ENCODE results near the gene SCAMP3. TPM values are rescaled to one million over a fixed set of nuclear protein-coding genes. Genes with fewer than 3 reads are reported as not detected.

The SCAMP3 gene
- total RNA-seq (2014; rRNA removed; shearing (Covaris generic)): 59.4 and 61.4 TPM in 2 replicates

DNA sequence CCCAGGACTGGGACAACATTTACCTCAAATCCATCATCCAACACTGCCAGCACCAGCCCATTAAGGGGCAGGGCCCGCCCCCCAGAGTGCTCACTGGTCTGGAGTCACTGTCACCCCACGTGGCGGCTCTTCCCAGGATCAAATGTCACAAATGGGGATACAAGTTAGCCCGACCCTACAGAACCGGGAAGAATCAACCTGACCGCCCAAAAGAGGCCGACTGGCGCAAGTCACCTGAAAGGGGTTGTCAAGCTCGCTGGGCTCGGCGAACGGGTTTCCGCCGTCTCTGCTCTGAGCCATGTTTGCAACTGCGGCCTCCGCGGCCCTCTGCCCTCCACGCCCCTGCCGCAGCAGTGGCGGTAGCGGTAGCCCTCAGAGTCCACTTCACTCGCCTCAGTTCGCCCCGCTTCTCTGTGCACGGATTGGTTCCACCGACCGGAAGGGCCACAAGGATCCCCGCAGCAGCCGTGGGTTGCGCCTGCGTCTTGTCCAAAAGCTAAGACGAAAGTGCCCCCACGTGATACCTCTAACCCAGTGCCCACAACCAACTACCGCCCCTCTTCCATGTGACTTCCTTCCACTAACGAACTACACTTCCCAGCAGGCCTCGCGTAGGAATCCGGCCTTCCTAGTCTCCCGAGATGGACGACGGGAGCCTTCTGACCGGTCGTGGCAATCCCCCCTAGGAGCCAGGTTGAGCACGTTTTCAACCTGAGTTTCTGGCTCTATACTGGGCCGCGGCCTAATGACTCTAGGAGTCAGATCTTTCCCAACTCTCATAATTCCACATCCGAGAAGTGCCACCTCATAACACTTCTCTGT is at the start of gene SCAMP3:
TSS of gene SCAMP3 (minus strand) at position 509 of the 822 bp plus-strand sequence. CDS start at position 300, 209 bp downstream.
- Histone ChIP-seq H3K36me3 (replicated peaks; ENCODE audit: control insufficient read depth, insufficient read depth, low read length) (peaks cover 30% of the 10 kb centered on the region), H3K27me3 (ENCODE audit: control insufficient read depth, insufficient read depth, low read length) (no peaks in the 10 kb centered on the region), H3K4me3 (ENCODE audit: insufficient read depth, low read depth, low read length) (peak within 1 kb of the TSS; percentile 91)
- DNase-seq: peak; percentile 98

DNA sequence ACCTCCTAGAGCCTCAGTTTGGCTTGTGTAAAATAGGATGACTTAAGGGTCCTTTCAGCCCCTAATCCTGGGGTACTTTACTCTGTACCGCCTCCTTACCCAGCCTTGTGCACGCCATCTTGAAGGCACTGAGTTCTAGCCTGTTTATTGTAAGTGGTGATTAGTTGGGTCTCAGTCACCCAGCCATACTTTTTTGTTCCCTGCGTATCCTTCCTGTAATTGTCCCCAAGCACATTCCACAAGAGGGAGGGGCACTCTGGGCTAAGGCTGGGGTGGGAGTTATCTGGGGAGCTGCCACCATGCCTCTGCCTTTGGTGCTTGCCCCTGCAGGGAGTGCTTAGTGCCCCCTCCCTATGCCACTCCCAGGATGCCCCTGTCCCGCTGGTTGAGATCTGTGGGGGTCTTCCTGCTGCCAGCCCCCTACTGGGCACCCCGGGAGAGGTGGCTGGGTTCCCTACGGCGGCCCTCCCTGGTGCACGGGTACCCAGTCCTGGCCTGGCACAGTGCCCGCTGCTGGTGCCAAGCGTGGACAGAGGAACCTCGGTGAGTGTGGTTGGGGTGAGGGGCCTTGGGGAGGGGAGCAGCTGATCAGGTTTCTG is 47.4 kb upstream of the SCAMP3 start:
- Histone ChIP-seq H3K36me3 (replicated peaks; ENCODE audit: control insufficient read depth, insufficient read depth, low read length) (peaks cover 16% of the 10 kb centered on the region), H3K27me3 (ENCODE audit: control insufficient read depth, insufficient read depth, low read length) (no peaks in the 10 kb centered on the region), H3K4me3 (ENCODE audit: insufficient read depth, low read depth, low read length) (peak overlapping the region; percentile 90)
- no peak for DNase-seq

DNA sequence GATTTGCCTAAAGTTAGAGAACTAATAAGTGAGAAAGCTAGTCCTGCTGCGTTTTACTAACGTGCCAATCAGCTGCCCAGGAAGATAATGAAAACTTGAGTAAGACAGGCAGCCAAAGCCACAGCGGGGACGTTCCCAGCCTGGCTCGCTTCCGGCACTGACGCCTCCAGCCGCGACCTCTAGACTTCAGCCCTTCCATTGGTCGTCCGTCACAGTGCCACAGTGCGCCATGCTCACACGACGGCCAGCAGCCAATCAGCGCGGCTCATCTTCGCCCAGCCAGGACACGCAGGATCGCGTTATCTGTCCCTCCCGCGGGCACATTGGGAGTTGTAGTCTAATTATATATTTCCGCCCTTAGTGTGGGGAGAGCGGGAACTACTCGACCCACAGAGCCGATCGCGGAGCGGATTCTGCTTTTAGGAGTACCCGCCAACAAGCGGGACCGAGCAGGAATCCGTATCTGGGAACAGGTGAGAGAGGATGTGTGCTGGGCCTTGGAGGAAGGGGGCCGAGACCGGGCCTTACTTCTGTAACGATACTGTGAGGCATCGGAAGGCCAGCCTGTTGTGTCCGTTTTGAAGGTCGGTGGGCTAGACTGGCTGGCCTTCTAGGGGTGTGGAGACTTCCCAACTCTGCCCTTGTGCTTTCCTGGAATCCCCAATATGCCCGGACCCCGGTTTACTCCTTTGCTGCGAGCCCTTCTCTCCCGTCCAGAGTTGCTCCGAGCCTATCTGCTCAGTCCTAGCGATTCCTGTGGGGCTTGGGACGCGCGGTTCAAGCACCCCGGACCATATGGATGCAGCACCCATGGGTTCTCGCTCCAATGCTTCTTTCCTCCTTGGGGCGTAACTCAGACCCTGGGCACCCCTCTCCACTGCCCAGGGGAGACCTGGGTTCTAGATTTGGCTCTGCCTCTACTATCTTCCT is 46.6 kb upstream of the SCAMP3 start, which contains the start of gene FDPS:
TSS of gene FDPS (plus strand) at position 374 of the 930 bp plus-strand sequence. CDS start 924 bp downstream, outside the sequence.
- Histone ChIP-seq H3K27me3 (ENCODE audit: control insufficient read depth, insufficient read depth, low read length) (no peaks in the 10 kb centered on the region), H3K36me3 (replicated peaks; ENCODE audit: control insufficient read depth, insufficient read depth, low read length) (peaks cover 14% of the 10 kb centered on the region), H3K4me3 (ENCODE audit: insufficient read depth, low read depth, low read length) (peak within 1 kb of the TSS; percentile 90)
- peak; percentile 96 for DNase-seq

DNA sequence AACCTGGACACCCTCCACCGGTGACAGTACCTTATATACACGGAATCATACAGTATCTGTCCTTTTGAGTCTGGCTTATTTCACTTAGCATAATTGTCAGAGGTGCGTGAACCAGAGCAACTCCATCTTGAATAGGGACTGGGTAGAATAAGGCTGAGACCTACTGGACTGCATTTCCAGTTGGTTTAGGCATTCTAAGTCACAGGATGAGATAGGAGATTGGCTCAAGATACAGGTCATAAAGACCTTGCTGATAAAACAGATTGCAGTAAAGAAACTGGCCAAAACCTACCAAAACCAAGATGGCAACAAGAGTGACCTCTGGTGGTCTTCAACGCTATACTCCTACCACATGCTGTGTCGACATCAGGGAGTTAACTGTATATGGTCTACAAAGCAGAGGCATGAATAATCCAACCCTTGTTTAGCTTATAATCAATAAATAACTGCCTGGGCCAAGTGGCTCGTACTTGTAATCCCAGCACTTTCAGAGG is 45.1 kb upstream of the SCAMP3 start:
- Histone ChIP-seq H3K36me3 (replicated peaks; ENCODE audit: control insufficient read depth, insufficient read depth, low read length) (peaks cover 6% of the 10 kb centered on the region), H3K27me3 (ENCODE audit: control insufficient read depth, insufficient read depth, low read length) (no peaks in the 10 kb centered on the region), H3K4me3 (ENCODE audit: insufficient read depth, low read depth, low read length) (no peak overlapping the region)
- DNase-seq: peak; percentile 65

DNA sequence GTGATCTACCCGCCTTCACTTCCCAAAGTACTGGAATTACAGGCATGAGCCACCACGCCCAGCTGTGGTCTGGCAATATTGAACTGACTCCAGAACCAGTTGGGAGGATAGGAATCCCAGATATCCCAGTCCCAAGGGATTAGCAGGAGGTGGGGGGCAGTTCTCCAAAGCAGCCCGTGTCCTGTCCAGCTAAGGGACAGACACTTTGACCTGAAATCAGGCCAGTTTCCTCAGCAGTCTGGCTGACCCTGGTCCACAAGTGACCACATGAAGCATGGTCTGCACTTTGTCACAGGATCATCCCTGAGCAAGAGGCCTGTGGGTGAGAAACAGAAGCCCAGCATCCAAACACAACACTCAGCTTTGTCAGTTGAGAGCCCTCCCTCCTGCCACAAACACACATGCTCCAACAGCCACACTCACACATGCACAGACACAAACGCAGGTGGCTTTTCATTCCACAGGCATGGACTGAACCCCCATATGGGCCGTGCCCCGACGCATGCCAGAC is 43.8 kb upstream of the SCAMP3 start:
- Histone ChIP-seq H3K27me3 (ENCODE audit: control insufficient read depth, insufficient read depth, low read length) (peaks cover 3% of the 10 kb centered on the region; the same call in 1 of the 2 replicates), H3K36me3 (replicated peaks; ENCODE audit: control insufficient read depth, insufficient read depth, low read length) (peaks cover 5% of the 10 kb centered on the region), H3K4me3 (ENCODE audit: insufficient read depth, low read depth, low read length) (no peak overlapping the region)
- no peak for DNase-seq

DNA sequence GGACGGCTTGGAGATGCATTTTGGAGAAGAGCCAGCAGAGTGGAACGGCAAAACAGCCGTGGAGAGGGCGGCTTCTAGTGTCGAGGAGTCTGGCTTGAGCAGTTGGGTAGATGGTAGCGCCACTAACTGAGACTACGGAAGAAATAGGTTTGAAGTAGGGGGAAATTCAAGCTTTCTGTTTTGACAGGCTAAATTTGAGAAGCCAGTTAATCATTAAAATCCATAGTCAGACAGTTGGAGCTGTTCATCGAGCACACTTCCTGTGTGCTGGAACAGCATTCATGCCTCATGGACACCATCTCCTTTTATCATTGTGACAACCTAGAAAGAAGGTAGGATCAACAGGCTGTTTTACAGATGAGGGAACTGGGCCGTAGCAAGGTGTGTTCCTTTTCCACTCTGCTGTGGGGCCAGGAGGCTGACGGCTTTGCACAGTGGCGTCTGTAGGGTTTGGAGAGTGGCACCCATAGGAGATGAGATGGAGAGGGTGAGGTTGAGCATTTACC is 42.5 kb upstream of the SCAMP3 start:
- no peak for DNase-seq
- Histone ChIP-seq H3K27me3 (ENCODE audit: control insufficient read depth, insufficient read depth, low read length) (peaks cover 3% of the 10 kb centered on the region; the same call in 1 of the 2 replicates), H3K4me3 (ENCODE audit: insufficient read depth, low read depth, low read length) (no peak overlapping the region), H3K36me3 (replicated peaks; ENCODE audit: control insufficient read depth, insufficient read depth, low read length) (no peaks in the 10 kb centered on the region)

DNA sequence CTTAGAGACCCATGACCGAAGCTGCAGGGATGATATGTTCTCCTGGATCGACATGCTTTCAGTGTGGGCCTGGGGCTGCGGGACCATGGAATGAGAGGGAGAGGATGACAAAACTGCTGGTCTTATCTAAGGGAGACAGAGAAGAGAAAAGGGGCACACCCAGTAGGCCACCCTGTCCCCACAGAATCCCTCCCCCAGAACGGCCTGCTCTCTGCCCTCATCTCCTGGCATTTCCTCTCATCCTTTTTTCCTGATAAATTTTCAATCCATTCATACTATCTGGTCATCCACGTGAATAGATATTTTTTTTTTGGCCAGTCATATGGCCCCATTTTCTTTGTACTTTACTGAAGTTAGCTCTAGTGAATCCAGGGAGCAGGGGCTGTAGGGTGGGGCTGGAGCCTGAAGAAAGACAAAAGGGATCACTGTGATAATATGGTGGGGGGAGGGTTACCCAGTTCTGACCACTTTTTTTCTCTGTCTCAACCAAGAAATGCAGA is 39.2 kb upstream of the SCAMP3 start, which contains the start of gene PKLR:
TSS of gene PKLR (minus strand) at position 97 of the 500 bp plus-strand sequence. CDS start at position 54, 43 bp downstream.
- Histone ChIP-seq H3K27me3 (ENCODE audit: control insufficient read depth, insufficient read depth, low read length) (peaks cover 6% of the 10 kb centered on the region; the same call in 1 of the 2 replicates), H3K36me3 (replicated peaks; ENCODE audit: control insufficient read depth, insufficient read depth, low read length) (no peaks in the 10 kb centered on the region), H3K4me3 (ENCODE audit: insufficient read depth, low read depth, low read length) (no peak within 1 kb of the TSS)
- DNase-seq: no peak

DNA sequence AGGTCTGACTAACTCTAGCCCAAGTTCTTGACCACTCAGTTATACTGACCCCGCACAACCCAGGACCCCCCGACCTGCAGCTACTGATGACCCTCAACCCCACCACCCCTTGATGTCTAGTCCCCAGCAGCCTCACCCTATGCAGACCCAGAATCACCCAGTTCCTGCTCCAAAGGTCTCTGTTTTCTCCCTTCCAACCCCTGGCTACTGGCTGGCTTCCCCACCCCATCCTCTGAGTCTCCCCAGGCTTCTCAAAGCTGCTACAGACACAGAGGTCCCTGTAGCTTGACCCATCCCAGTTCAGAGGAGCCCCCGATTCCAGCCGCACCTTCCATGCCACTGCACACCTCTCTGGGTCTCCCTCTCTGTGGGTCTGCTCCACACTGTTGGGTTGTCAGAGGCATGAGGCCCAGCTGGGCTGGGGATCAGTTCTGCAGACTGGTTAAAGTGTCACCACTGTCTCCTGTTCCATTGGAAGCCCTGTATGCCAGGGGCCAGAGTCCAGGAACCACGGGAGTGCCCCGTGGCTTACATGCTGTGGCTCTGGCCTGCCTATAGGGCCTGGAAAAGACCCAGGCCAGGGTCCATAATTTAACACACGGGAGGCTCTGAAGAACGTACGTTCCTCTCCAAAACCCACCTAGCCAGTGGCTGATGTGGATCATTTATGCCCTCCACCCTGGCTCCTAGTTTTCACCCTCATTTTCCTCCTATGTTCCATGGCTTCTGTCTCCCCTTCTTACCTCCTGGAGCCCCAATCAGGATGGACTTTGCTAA is 38.6 kb upstream of the SCAMP3 start:
- H3K4me3 ChIP-seq (ENCODE audit: insufficient read depth, low read depth, low read length): no peak overlapping the region
- H3K27me3 ChIP-seq (ENCODE audit: control insufficient read depth, insufficient read depth, low read length): peaks cover 9% of the 10 kb centered on the region; the same call in 1 of the 2 replicates
- no peak for DNase-seq
- no peaks in the 10 kb centered on the region for H3K36me3 ChIP-seq (replicated peaks; ENCODE audit: control insufficient read depth, insufficient read depth, low read length)

DNA sequence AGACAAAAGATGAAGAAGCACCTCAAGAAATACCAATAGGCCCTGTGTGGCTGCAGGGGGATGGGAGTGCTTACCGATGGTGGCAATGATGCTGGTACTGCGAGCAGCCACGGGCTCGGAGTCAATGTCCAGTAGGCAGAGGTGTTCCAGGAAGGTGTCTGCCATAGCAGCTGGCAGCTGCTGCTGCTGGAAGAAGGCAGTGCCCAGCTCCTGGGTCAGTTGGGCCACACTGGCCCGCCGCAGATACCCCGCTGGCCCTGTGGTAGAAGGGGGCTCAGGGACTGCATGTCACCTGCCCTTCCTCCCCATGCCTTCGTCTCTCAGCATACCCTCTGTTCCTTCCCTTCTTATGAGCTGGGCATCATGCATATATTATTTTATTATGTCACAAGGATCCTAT is 37.9 kb upstream of the SCAMP3 start:
- peaks cover 16% of the 10 kb centered on the region for H3K27me3 ChIP-seq (ENCODE audit: control insufficient read depth, insufficient read depth, low read length)
- no peaks in the 10 kb centered on the region for H3K36me3 ChIP-seq (replicated peaks; ENCODE audit: control insufficient read depth, insufficient read depth, low read length)
- no peak for DNase-seq
- H3K4me3 ChIP-seq (ENCODE audit: insufficient read depth, low read depth, low read length): no peak overlapping the region

DNA sequence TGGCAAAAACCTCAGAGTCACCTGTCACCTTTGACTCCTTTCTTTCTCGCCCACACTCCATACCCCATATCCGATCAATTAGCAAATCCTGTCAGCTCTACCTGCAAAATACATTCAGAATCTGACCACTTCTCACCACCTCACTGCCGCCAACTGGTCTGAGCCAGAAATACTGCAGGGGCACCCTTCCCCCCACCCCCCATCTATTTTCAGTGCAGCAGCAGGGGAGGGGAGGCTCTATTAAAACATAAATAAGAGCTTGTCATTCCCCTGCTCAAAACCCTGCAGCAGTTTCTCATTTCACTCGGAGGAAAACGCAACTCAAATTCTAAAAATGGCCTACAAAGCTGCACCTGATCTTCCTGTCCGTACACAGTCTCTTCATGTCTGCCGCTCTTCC is 35.2 kb upstream of the SCAMP3 start:
- Histone ChIP-seq H3K4me3 (ENCODE audit: insufficient read depth, low read depth, low read length) (no peak overlapping the region), H3K36me3 (replicated peaks; ENCODE audit: control insufficient read depth, insufficient read depth, low read length) (no peaks in the 10 kb centered on the region), H3K27me3 (ENCODE audit: control insufficient read depth, insufficient read depth, low read length) (peaks cover 38% of the 10 kb centered on the region)
- DNase-seq: no peak

DNA sequence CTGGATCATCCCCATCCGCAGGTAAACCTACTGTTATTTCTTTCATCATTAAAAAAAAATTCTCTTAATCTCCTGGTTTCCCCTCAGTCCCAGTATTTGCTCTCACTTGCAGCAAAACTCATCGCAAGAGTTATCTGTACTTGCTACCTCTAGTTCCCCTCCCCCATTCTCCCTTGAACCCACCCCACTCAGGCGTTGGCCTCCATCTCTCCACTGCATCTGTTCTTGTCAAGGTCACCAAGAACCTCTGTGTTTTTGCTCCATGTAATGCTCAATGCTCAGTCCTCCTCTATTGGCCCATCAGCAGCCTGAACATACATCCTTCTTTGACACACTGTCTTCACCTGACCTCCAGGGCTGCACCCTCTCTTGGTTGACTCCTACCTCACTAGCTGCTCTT is 34.5 kb upstream of the SCAMP3 start:
- Histone ChIP-seq H3K36me3 (replicated peaks; ENCODE audit: control insufficient read depth, insufficient read depth, low read length) (no peaks in the 10 kb centered on the region), H3K4me3 (ENCODE audit: insufficient read depth, low read depth, low read length) (no peak overlapping the region), H3K27me3 (ENCODE audit: control insufficient read depth, insufficient read depth, low read length) (peaks cover 38% of the 10 kb centered on the region)
- no peak for DNase-seq

DNA sequence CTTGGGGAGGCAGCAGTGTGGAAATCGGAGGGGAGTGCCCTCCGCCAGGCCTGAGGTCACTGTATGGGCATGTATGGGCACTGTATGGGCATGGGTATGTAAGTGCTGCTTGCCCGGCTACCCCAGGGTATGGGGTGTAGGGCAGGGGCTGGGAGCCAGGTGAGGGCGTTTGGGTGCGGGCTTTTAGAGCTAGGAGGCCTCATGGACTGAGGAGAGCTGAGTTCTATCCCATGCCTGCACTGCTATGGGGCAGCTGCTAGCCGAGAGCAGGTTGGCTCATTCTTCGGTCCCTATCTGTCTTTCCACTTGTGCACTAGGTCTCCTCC is 33.7 kb upstream of the SCAMP3 start:
- no peak for DNase-seq
- Histone ChIP-seq H3K27me3 (ENCODE audit: control insufficient read depth, insufficient read depth, low read length) (peaks cover 36% of the 10 kb centered on the region), H3K36me3 (replicated peaks; ENCODE audit: control insufficient read depth, insufficient read depth, low read length) (no peaks in the 10 kb centered on the region), H3K4me3 (ENCODE audit: insufficient read depth, low read depth, low read length) (peak overlapping the region; percentile 77)
